Cerebellar nuclear complex (tissue), 1 donor: ENCODE measurements around the gene FUT4.
"Not testable (repeated sequence)": the region's sequence is repeated elsewhere in the genome, so short reads cannot be mapped to it uniquely, and the experiment has no call there.

ENCODE experiments used
- DNase-seq, 2 experiments: peaks; one replicate each; lab custom pipeline; 2025; lab: John Stamatoyannopoulos, UW

FUT4 gene

DNA sequence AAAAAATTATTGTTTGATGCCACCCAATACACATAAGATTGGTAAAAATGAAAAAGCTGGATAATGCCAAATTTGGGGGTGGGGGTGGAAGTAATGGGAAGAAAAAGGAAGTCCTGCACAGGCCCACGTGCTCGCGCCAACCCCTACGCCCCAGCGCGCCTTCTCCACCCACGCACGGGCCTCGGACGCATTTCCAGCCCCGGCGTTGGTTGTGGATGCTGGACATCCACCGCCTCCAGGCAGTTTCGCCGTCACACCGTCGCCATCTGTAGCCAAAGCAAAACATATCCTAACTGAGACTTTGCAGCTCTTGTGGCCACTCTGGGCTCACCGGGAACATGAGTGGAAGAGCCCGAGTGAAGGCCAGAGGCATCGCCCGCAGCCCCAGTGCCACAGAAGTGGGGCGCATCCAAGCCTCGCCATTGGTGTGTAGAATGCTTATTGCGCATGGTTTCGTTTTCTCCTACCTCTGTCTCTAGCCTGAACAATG lies 23.5 kb downstream of the FUT4 start, which contains the start of gene PIWIL4:
Gene PIWIL4 (plus strand): TSS at position 188 of the 490 bp plus-strand sequence. CDS start 151 bp downstream, at position 339.
- no peak for DNase-seq

DNA sequence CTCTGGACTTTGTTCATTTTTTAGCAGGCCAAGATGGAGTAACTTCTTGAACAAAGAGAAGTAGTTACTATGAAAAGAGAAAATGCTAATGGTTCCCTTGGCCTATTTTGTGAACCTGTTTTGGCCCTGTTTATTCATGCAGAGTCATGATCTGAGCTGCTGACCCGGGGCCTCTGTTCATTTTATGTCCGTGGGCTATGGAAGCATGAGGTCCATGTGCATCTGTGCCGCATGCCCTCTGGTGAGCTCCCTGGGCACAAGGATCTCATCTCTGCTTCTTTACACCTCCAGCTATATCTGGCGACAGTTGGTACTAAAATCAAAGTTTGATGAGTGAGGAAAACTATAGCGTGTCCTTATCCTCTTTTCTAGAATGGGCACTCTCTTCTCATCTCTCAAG lies 24.5 kb downstream of the FUT4 start:
- no peak for DNase-seq

DNA sequence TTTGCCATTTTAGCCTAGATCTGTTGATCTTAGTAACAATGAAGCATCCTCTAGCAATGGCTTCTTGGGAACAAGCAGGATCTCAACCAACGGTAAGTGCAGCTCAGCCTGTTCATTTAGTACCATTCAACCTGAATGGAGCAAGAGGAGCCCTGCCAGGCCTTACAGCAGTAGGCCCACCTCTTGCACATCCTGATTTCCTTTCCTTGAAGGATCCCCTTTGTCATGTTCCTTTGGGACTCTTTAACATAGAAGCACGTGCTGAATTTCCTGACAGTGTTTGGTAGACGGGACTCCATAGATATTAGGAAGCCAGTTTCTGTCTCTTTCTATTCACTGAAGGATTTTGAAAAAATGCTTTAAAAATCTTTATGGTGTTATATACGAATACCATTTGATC lies 25.0 kb downstream of the FUT4 start:
- no peak for DNase-seq

DNA sequence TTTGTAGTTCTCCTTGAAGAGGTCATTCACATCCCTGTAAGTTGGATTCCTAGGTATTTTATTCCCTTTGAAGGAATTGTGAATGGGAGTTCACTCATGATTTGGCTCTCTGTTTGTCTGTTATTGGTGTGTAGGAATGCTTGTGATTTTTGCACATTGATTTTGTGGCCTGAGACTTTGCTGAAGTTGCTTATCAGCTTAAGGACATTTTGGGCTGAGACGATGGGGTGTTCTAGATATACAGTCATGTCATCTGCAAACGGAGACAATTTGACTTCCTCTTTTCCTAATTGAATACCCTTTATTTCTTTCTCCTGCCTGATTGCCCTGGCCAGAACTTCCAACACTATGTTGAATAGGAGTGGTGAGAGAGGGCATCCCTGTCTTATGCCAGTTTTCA lies 29.3 kb downstream of the FUT4 start:
- not testable (repeated sequence) for DNase-seq

DNA sequence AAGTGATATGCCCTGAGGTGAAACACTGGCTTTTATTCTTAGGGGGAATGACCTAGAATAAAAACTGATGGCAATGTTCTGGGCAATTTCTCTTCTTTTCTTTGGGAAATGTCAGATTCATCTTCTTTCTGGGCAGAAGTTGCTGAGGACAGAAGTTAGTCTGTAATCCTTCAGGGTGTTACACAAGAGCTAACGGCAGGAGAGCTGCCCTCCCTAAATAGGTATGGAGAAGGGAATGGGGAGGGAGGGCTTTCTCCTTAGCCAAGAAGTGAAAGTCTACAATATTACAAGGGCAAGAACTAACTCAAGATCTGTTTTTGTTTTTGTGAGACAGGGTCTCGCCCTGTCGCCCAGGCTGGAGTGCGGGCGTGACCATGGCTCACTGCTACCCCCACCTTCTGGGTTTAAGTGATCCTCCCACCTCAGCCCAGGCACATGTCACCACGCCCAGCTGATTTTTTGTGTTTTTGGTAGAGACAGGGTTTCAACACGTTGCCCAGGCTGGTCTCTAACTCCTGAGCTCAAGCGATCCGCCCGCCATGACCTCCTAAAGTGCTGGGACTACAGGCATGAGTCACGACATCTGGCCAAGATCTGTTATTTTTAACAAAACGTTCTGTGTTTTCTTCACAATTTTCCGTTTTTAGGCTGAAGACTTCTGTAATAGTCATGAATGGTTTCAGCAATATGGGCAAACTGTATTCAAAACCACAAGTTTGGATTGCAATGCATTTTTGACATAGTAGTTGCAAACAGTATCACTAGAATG lies 30.7 kb downstream of the FUT4 start:
- no peak for DNase-seq

DNA sequence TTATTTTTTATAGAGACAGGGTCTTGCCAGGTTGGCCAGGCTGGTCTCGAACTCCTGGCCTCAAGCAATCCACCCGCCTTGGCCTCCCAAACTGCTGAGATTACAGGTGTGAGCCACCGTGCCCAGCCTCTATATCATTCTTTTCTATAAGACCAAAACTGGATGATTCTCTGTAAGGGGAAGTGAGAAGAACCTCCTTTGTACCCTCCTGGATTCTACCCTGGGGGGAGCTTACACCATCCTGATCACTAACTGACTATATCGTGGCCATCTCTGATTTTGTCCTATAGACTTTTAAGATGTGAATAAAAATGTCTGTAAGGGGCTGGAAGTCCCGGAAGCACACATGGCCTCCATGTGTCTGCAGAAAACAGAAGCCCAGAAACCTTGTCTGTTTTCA lies 32.6 kb downstream of the FUT4 start:
- DNase-seq = no peak

DNA sequence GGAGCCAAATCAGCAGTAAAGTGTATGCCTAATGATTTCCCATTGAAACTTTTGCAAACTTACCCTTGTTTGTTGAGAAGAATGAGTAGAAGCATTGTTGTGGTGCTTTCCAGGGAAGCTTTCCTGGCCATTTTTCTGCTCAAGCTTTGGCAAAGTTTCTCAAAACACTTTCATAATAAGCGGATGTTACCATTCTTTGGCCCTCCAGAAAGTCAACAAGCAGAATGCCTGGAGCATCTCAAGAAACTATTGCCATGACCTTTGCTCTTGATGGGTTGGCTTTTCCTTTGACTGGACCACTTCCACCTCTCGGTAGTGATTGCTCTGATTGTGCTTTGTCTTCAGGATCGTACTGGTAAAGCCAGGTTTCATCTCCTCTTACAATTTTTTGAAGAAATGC lies 34.1 kb downstream of the FUT4 start:
- no peak for DNase-seq

DNA sequence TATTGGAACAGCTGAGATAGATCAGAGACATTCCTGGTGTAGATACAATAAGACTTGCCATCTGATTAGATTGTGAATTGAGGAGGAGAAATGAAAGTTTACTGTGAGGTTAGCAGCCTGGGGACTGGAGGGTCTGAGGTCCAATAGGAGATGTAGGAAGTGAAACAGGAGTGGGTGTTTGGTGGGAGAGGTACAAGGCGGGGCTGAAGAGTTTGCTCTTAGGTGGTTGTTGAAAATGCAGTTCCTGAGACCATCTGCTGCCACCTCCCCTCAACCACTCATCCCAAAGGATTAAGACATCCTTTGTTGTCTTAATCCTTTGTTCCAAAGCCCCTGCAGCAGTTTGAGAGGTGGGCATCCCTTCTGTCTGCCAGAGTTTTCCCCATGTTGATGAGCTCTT lies 38.2 kb downstream of the FUT4 start:
- DNase-seq = no peak

DNA sequence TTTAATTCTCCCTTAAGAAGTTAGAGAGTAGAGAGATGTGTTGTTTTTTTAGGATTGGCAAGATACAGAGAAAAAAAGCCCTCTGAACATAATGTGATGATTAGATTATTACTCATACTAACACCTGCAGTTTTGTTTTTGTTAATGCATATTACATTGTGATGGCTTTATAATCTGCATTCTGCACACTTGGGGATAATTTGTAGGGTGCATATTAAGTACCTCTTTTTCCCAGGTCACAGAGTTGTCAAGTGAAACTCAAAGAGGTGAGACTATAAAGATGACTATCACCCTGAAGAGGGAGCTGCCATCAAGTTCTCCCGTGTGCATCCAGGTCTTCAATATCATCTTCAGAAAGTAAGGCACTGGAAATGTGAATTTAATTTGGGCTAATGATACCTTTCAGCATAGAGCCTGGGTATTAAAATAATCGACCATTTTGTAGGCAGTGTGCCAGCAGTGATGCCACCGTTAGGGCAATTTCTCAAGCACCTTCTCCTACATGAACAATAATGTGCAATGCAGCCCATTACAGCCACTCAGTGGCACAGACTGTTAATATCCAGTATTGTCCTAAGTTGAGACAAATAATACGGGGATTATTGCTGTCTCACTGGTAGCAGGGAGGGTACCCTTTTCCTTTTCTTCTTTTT lies 39.6 kb downstream of the FUT4 start:
- DNase-seq = no peak

DNA sequence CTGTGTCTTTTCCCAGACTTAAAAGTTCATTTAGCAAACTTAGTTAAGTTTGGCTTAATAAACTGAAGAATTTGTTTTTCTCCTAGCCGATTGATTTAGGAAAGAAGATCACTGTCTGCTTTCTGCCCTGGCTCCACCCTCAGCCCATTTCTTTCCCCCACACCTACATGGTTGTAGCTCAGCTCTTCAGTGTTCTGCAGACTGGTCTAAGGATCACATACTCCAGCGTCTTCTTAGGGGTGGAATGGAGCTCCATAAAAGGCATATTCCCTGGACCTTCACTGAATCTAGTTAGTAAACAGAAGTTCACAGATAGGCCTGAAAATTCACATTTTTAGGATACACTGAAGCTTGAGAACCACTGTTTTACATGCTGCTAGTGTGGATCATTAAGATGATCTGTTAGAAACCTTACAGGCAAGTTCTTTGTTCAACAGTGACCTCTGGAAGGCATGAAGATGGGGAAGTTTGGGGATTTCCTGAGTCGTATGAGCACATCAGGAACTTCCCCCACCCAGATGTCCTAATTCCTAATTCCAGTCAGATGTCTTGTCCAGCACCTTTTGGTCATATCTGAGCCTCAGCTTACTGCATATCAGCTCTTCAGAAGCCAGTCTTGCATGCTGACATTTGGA lies 40.3 kb downstream of the FUT4 start:
- DNase-seq = no peak

DNA sequence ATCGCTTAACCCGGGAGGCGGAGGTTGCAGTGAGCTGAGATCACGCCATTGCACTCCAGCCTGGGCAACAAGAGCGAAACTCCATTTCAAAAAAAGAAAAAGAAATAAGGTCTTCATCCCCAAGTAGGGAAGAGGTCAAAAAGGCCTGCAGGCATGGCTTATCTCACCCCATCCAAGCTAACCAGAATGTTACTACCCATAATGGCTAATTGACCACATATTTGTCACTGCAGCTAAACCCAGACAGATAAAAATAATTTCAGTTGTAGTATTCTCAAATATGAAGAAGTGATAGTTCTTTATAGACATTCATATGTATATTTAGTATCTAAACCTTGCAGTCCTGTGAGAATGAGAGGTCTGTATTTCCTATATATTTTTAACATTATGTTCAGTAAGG lies 41.3 kb downstream of the FUT4 start:
- DNase-seq = no peak

DNA sequence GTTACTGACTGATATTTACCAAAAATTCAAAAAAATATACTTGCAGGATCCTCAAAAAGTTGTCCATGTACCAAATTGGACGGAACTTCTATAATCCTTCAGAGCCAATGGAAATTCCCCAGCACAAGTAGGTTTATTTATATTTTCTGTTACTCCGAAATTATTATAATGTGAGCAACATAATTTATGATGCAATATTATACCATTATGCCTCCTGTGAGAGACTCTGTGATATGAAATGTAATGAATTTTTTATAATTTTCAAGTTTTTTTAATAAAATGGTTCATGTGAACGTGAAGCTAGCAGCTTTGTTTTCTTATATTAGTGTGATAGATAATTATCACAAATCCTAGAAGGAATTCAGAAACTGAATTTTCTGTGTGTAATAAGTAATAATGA lies 41.7 kb downstream of the FUT4 start:
- no peak for DNase-seq

DNA sequence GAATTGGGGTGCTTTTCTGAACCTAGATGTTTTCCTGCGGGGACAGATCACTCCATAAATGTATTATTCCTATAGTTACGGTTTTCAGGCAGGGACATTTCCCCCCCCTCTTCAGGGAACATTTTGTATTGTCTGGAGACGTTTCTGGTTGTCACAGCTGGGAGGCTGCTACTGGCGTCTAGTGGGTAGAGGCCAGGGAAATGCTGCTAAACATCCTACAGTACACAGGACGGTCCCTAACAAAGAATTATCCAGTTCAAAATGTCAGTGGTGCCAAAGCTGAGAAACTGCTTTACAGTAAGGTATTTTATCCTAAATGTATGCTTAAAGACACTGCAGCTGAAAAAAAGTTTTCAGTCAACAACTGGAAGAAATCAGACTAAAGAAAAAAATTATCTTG lies 42.8 kb downstream of the FUT4 start:
- DNase-seq = no peak

DNA sequence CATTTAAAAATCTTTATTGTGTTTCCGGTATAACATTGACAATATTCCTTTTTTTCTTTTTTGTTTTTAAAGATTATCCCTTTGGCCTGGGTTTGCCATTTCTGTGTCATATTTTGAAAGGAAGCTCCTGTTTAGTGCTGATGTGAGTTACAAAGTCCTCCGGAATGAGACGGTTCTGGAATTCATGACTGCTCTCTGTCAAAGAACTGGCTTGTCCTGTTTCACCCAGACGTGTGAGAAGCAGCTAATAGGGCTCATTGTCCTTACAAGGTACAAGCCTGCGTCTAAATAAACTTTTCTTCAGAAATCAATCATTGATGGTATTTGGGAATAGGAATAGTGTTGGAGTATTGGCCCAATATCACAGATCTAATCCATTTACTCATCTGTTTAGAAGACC lies 43.3 kb downstream of the FUT4 start:
- no peak for DNase-seq

DNA sequence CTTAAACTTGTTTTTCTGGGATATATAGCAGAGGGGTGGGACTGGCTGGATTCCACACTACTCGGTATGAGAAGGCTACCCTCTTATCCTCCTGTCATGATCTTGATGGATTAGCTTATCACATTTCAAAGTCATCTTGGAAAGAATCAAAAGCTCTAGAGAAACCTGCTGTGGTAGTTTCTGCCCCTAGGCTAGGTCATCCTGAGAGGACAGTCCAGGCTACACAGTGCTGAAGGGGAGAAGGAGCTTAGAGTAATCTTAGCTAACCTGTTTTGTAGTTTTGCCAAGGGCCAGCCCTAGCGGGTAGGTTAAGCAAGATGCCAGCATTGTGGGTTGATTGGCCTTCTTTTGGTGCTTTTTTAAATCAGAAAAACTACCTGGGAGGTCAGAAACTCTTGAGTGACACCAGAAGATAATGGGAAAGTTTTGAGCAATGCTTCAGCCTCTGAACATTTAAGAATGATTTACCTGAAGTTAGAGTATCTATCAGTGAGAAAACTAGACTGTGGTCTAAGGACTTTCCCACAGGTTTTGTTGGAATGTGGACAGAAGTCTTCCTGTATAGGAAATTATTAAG lies 44.7 kb downstream of the FUT4 start:
- DNase-seq = no peak

DNA sequence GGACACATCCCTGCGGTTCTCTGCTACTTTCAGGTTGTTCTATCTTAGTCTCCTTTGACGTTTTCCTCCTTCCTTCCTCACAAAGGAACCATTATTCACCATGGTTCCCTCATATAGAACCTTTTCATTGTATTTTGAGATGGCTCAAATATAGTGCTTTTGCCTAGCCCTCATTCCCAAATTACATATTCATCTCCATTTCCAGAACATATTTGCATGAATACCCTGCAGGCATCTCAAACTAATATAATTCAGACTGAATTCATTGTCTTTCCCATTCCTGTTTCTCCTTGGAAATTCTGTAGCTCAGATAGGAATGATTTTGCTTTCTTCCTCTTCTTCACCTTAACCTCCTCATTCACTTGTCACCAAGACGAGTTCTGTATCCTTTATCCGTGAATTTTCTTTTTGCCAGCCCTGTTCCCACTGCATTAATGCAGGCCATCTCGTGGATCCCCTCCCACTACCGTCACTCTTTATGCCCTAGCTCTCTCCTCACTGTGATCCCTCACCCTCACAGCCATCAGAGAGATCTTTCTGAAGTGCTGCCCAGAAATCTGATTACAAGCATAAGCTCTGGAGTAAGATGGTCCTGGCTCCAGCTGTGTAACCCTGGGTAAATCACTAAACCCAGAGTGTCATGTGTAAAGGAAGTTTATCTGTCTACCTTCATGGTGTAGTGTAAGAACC lies 46.8 kb downstream of the FUT4 start:
- no peak for DNase-seq

DNA sequence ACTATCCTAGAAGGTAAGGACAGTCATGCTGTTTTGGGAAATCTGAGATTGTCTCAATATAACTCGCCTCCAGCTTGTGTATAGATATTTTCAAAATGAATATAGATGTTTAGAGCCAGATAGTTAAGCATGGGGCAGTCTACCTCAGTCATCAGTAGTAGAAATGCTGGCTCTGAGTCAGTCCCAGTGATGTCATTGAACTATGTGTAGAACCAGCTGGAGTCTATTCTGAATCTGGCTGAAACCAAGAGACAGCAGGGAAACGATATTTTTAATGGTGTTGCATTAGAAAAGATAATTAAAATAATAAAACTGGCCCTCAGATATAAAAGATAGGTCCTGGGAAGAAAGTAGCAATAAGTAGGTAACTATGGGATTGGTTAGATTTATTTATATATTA lies 49.3 kb downstream of the FUT4 start:
- DNase-seq = no peak

DNA sequence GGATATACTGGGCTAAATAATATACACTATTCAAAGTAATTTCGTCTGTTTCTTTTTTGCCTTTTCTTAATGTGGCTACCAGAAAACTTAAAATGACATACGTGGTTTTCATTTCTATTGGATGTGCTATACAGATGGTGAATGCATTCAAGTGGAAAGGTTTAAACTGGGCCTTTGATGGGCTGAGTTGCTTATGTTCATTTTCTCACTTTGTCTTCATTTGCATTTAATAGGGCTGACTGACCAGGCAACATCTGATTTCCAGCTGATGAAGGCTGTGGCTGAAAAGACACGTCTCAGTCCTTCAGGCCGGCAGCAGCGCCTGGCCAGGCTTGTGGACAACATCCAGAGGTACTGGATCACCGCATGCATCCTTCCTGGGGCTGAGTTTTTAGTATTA lies 51.4 kb downstream of the FUT4 start:
- no peak for DNase-seq

DNA sequence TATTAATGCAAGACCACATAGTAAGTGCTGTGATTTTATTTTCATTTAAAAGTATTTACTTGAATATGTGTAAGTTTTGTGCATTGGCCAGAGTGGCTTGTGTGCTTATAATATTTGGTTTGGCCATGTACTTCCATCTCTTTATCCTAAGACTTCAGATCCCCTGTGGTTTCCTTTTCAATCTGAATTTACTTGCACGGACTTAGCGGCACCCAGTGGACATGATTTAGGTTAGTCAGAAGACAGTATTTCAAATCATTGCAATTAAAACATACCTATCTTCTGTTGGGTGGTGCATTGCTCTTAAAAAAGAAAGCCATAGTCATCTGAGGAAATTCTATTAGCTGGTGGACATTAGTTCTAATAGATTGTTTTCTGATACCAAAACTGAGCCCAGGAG lies 54.2 kb downstream of the FUT4 start:
- no peak for DNase-seq
